ENCODE data around the gene RAD51B. TPM values are rescaled to one million over a fixed set of nuclear protein-coding genes. Genes with fewer than 3 reads are reported as not detected.

RAD51B gene
- total and polyA plus RNA-seq, 2 experiments from 2014 or later, result 10.1 to 18.0 TPM

DNA sequence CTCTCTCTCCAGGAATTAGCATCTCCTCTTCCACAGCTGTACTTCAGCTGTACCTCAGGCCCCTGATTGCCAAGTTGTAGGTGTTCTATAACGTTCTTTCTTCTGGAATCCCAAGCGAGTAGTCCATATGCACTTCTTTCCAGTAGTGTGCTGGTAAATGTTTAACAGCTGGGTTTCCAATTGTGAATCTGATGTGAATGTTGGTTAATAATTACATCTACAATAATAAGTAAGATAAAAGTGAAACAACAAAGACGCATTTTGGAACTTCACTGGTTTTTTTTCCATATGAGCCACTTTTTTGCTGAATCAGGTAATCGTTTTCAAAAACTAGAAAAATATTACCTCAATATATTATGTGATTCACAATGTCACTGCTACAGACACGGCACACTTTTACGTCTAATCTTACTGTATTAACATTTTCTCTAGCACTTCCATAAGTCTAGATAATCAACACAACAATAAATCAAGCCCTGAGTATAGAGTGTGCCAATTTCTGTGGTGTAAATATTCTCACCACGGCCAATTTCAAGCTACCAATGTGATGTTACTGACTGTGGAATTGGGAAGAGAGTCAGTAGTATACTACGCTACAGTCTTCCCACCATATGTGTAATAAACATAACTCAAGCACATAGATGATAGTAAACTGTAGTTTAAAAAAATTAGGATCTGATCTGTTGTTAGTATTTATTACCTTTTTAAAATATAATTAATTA, 860.3 kb downstream of the RAD51B start:
- H3K9me3 ChIP-seq (ENCODE audit: low read depth), result no peaks in the 10 kb centered on the region
- no peak for DNase-seq (ENCODE audit: low spot score)
- WGBS (ENCODE audit: low lambda C conversion rate, missing lambda C conversion rate), result 72% methylated on average over 8 of the region's 8 CpGs
- H3K27me3 ChIP-seq, result no peaks in the 10 kb centered on the region
- no peak overlapping the region for H2AFZ ChIP-seq
- TF ChIP-seq EZH2 (IDR thresholded peaks at IDR 0.05; ENCODE audit: borderline replicate concordance), result no peak
- TF ChIP-seq EZH2phosphoT487 (IDR thresholded peaks at IDR 0.05; ENCODE audit: low read depth, severe bottlenecking, unreplicated experiment), result no peak
- TF ChIP-seq, protein P1, sequence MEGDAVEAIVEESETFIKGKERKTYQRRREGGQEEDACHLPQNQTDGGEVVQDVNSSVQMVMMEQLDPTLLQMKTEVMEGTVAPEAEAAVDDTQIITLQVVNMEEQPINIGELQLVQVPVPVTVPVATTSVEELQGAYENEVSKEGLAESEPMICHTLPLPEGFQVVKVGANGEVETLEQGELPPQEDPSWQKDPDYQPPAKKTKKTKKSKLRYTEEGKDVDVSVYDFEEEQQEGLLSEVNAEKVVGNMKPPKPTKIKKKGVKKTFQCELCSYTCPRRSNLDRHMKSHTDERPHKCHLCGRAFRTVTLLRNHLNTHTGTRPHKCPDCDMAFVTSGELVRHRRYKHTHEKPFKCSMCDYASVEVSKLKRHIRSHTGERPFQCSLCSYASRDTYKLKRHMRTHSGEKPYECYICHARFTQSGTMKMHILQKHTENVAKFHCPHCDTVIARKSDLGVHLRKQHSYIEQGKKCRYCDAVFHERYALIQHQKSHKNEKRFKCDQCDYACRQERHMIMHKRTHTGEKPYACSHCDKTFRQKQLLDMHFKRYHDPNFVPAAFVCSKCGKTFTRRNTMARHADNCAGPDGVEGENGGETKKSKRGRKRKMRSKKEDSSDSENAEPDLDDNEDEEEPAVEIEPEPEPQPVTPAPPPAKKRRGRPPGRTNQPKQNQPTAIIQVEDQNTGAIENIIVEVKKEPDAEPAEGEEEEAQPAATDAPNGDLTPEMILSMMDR (IDR thresholded peaks at IDR 0.05; ENCODE audit: poor library complexity), result no peak
- peak overlapping the region; percentile 22 for H3K27ac ChIP-seq
- H3K4me2 ChIP-seq, result peak overlapping the region; percentile 41
- H3K36me3 ChIP-seq (replicated peaks; ENCODE audit: insufficient read depth, low read depth), result no peaks in the 10 kb centered on the region
- no peaks in the 10 kb centered on the region for H4K20me1 ChIP-seq (ENCODE audit: insufficient read depth, poor library complexity, severe bottlenecking)
- no peak overlapping the region for H3K4me3 ChIP-seq
- H3K79me2 ChIP-seq, result no peaks in the 10 kb centered on the region
- no peaks in the 10 kb centered on the region for H3K9me2 ChIP-seq (replicated peaks; ENCODE audit: insufficient read depth)
- H3K4me1 ChIP-seq (ENCODE audit: insufficient read depth), result peaks cover 42% of the 10 kb centered on the region

DNA sequence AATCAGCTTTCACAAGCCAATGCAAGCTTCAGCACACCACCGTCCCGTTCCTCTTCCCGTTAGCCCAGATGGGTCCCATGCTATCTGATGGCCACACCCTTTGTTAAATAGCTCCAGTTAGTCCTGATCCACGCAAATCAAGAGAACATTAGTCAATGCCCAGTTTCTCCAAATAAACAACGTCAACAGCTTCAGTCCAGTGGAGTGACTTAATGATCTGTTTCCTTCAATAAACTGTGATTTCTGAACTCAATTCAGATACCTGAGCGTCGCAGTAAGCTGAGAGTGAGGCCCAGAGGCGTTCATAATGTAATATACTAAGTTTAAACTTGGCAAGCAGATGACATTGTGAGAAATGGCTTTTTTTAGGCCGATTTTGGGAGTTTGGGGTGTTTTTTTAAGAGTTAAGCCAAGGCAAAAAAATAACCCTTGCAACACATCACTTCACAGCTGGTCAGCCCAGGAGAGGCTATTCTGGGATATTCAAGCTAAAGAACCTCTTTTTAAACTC, 861.0 kb downstream of the RAD51B start:
- no peak for DNase-seq (ENCODE audit: low spot score)
- H3K4me2 ChIP-seq, result no peak overlapping the region

DNA sequence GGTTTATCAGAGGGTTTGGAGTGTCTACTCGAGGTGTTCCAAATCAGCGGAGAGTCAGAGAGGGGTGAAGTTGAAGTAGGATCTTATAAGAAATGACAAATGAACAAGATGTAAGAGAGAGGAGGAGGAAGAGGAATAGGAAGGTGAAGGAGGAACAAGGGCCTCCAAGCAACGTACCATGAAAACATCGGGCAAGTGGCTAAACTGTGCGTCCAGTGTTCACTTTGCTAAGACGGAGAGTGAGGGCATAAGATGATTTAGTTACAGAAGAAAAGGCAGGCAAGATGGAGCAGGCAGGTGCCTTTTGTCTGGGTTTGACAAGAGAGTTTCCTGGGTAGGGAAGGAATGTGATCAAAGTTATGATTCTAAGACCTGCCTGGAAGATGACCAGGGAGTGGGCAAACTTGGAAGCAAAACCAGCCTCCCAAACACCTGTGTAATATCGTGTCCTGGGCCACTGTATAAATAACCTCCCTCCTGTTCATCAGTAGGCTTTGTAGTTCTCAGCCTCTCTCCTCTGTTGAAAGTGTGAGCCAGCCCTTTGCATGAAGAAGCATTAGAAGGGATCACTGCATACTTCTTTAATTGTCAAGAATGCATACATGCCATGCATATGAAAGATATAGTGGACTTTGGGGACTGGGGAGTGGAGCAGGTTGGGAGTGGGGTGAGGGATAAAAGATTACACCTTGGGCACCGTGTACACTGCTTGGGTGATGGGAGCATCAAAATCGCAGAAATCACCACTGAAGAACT, 861.9 kb downstream of the RAD51B start:
- Histone ChIP-seq H3K9me3 (ENCODE audit: low read depth) (no peaks in the 10 kb centered on the region), H3K4me1 (ENCODE audit: insufficient read depth) (peaks cover 50% of the 10 kb centered on the region), H3K27me3 (no peaks in the 10 kb centered on the region), H3K79me2 (no peaks in the 10 kb centered on the region), H3K27ac (peak overlapping the region; percentile 96), H2AFZ (no peak overlapping the region), H3K36me3 (replicated peaks; ENCODE audit: insufficient read depth, low read depth) (no peaks in the 10 kb centered on the region), H3K9me2 (replicated peaks; ENCODE audit: insufficient read depth) (no peaks in the 10 kb centered on the region), H3K4me2 (no peak overlapping the region), H3K4me3 (no peak overlapping the region), H4K20me1 (ENCODE audit: insufficient read depth, poor library complexity, severe bottlenecking) (no peaks in the 10 kb centered on the region)
- 90% methylated on average over 9 of the region's 9 CpGs for WGBS (ENCODE audit: low lambda C conversion rate, missing lambda C conversion rate)
- no peak for DNase-seq (ENCODE audit: low spot score)
- no peak for TF ChIP-seq EZH2phosphoT487 (IDR thresholded peaks at IDR 0.05; ENCODE audit: low read depth, severe bottlenecking, unreplicated experiment)
- TF ChIP-seq, protein P1 (IDR thresholded peaks at IDR 0.05; ENCODE audit: poor library complexity), result no peak
- TF ChIP-seq EZH2 (IDR thresholded peaks at IDR 0.05; ENCODE audit: borderline replicate concordance), result no peak

More for the DNA sequence above, 861.0 kb downstream of the RAD51B start:
- Histone ChIP-seq H3K27me3 (no peaks in the 10 kb centered on the region), H3K9me2 (replicated peaks; ENCODE audit: insufficient read depth) (no peaks in the 10 kb centered on the region), H4K20me1 (ENCODE audit: insufficient read depth, poor library complexity, severe bottlenecking) (no peaks in the 10 kb centered on the region), H3K9me3 (ENCODE audit: low read depth) (no peaks in the 10 kb centered on the region), H3K36me3 (replicated peaks; ENCODE audit: insufficient read depth, low read depth) (no peaks in the 10 kb centered on the region), H3K4me1 (ENCODE audit: insufficient read depth) (peaks cover 47% of the 10 kb centered on the region), H2AFZ (no peak overlapping the region), H3K79me2 (no peaks in the 10 kb centered on the region), H3K4me3 (no peak overlapping the region), H3K27ac (peak overlapping the region; percentile 96)
- TF ChIP-seq EZH2 (IDR thresholded peaks at IDR 0.05; ENCODE audit: borderline replicate concordance) (no peak), EZH2phosphoT487 (IDR thresholded peaks at IDR 0.05; ENCODE audit: low read depth, severe bottlenecking, unreplicated experiment) (no peak)
- TF ChIP-seq, protein P1 (IDR thresholded peaks at IDR 0.05; ENCODE audit: poor library complexity), result no peak
- WGBS (ENCODE audit: low lambda C conversion rate, missing lambda C conversion rate), result 65% methylated on average over 9 of the region's 9 CpGs

Measured in hepatocyte (in vitro differentiated cells).